HEK293T (cell line): ENCODE measurements around the gene BICC1.

Experiments used
- CTCF ChIA-PET: fragments of 350-600 bp; formaldehyde crosslinking; extraction: SDS; loops from one replicate; lab custom pipeline; 2021; ENCODE audit warnings: antibody characterized with exemption, inconsistent platforms; lab: Yijun Ruan, JAX
- POLR2A ChIA-PET: fragments of 350-600 bp; formaldehyde crosslinking; extraction: SDS; loops from one replicate; lab custom pipeline; 2020; ENCODE audit warnings: antibody characterized with exemption, inconsistent platforms; lab: Yijun Ruan, JAX
- DNase-seq: peaks from one replicate; pipeline ENCODE4 v3.0.0; 2012; ENCODE audit warnings: mixed read lengths; ENCODE audit errors: extremely low spot score
- ARNT ChIP-seq: fragments of 450-650 bp; IDR thresholded peaks from 2 replicates; pipeline ENCODE4 v1.6.1; 2017; ENCODE audit warnings: mild to moderate bottlenecking
- BHLHE40 ChIP-seq: fragments of 450-650 bp; IDR thresholded peaks from 2 replicates; pipeline ENCODE4 v1.6.1; 2016; ENCODE audit warnings: mild to moderate bottlenecking, moderate library complexity, borderline replicate concordance
- CTBP1 ChIP-seq: fragments of 450-650 bp; IDR thresholded peaks from 2 replicates; pipeline ENCODE4 v1.6.1; 2016; ENCODE audit warnings: borderline replicate concordance
- ELF4 ChIP-seq: fragments of 450-650 bp; IDR thresholded peaks from 2 replicates; pipeline ENCODE4 v1.6.1; 2017; ENCODE audit warnings: antibody characterized with exemption
- FOXA1 ChIP-seq: fragments of 450-650 bp; IDR thresholded peaks from 2 replicates; pipeline ENCODE4 v1.6.1; 2016; ENCODE audit warnings: mild to moderate bottlenecking
- FOXK2 ChIP-seq: fragments of 450-650 bp; IDR thresholded peaks from 2 replicates; pipeline ENCODE4 v1.6.1; 2016; ENCODE audit warnings: mild to moderate bottlenecking
- FOXM1 ChIP-seq: fragments of 450-650 bp; IDR thresholded peaks from 2 replicates; pipeline ENCODE4 v1.6.1; 2017; ENCODE audit warnings: mild to moderate bottlenecking, borderline replicate concordance
- HDGF ChIP-seq: fragments of 450-650 bp; IDR thresholded peaks from 2 replicates; pipeline ENCODE4 v1.6.1; 2017; ENCODE audit warnings: antibody characterized with exemption, borderline replicate concordance
- L3MBTL2 ChIP-seq: fragments of 450-650 bp; conservative IDR thresholded peaks from 2 replicates; pipeline ENCODE4 v1.6.1; 2016; ENCODE audit warnings: mild to moderate bottlenecking
- LEF1 ChIP-seq: fragments of 450-650 bp; IDR thresholded peaks from 2 replicates; pipeline ENCODE4 v1.6.1; 2017; ENCODE audit warnings: mild to moderate bottlenecking, borderline replicate concordance
- NFRKB ChIP-seq: fragments of 450-650 bp; IDR thresholded peaks from 2 replicates; pipeline ENCODE4 v1.6.1; 2016; ENCODE audit warnings: mild to moderate bottlenecking, moderate library complexity
- SP1 ChIP-seq: fragments of 450-650 bp; IDR thresholded peaks from 2 replicates; pipeline ENCODE4 v1.6.1; 2017
- SUZ12 ChIP-seq: fragments of 450-650 bp; IDR thresholded peaks from 2 replicates; pipeline ENCODE4 v1.6.1; 2016; ENCODE audit warnings: mild to moderate bottlenecking
- TARDBP ChIP-seq: fragments of 450-650 bp; IDR thresholded peaks from 2 replicates; pipeline ENCODE4 v1.6.1; 2016
- ZNF384 ChIP-seq: fragments of 450-650 bp; IDR thresholded peaks from 2 replicates; pipeline ENCODE4 v1.6.1; 2016
- TF ChIP-seq, protein P1 (sequence below): fragments of 450-650 bp; IDR thresholded peaks from 2 replicates; pipeline ENCODE4 v1.6.1; 2016

The BICC1 gene

GRCh38 chr10:58576751-58577436 lies 64.2 kb downstream of the BICC1 start:
- TF ChIP-seq NFRKB: no peak
- no peak for TF ChIP-seq L3MBTL2
- TF ChIP-seq, protein P1, sequence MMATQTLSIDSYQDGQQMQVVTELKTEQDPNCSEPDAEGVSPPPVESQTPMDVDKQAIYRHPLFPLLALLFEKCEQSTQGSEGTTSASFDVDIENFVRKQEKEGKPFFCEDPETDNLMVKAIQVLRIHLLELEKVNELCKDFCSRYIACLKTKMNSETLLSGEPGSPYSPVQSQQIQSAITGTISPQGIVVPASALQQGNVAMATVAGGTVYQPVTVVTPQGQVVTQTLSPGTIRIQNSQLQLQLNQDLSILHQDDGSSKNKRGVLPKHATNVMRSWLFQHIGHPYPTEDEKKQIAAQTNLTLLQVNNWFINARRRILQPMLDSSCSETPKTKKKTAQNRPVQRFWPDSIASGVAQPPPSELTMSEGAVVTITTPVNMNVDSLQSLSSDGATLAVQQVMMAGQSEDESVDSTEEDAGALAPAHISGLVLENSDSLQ: no peak
- TF ChIP-seq FOXA1: no peak
- no peak for TF ChIP-seq HDGF
- DNase-seq: no peak
- ChIA-PET CTCF (no interaction called here), POLR2A (no interaction called here)

DNA sequence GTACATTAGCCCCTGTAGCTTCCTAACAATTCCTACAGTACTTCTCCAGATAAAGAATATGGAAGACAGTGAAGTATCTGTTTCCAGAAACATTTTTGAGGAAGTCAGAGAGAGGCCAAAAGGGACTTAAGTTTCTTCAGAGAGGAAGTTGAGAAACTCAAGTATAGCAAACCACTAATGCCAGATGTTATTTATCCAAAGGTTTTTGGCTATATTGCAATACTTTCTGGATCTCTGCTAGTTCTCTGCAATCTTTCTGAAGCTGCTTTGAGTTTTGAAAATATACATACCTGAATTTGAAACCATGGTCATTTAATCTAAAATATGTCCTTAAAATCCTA lies 64.7 kb downstream of the BICC1 start:
- TF ChIP-seq, protein P1: no peak
- TF ChIP-seq NFRKB: no peak
- TF ChIP-seq CTBP1: no peak
- TF ChIP-seq BHLHE40: no peak
- TF ChIP-seq ZNF384: no peak
- no peak for TF ChIP-seq L3MBTL2
- TF ChIP-seq FOXA1: no peak
- TF ChIP-seq HDGF: no peak
- TF ChIP-seq LEF1: no peak
- no peak for TF ChIP-seq ELF4
- no peak for TF ChIP-seq SP1
- no peak for TF ChIP-seq FOXM1
- DNase-seq: no peak
- CTCF ChIA-PET: no interaction called here
- POLR2A ChIA-PET: no interaction called here

GRCh38 chr10:58578366-58578765 lies 65.7 kb downstream of the BICC1 start:
- DNase-seq: no peak
- ChIA-PET CTCF (no interaction called here), POLR2A (no interaction called here)
- no peak for TF ChIP-seq FOXA1
- TF ChIP-seq FOXK2: no peak
- TF ChIP-seq CTBP1: no peak
- no peak for TF ChIP-seq ZNF384
- TF ChIP-seq LEF1: no peak
- no peak for TF ChIP-seq ARNT
- no peak for TF ChIP-seq BHLHE40

- no peak for TF ChIP-seq SP1
- no peak for TF ChIP-seq HDGF
- TF ChIP-seq, protein P1: no peak
- TF ChIP-seq LEF1: no peak
- no peak for TF ChIP-seq CTBP1
- TF ChIP-seq FOXM1: no peak
- no peak for TF ChIP-seq NFRKB
- CTCF ChIA-PET: interaction anchor here (0.6 kb wide), 1 partner anchor 1754 kb away, joined by 3 read pairs; no protein-coding TSS in a partner anchor
- POLR2A ChIA-PET: no interaction called here
- no peak for DNase-seq
Measured at GRCh38 chr10:58579011-58579655, 66.5 kb downstream of the BICC1 start.

- no peak for DNase-seq
- ChIA-PET POLR2A (no interaction called here), CTCF (no interaction called here)
- TF ChIP-seq NFRKB (no peak), ARNT (no peak), BHLHE40 (no peak), CTBP1 (no peak), ELF4 (no peak), ZNF384 (no peak), FOXA1 (no peak), TARDBP (no peak), L3MBTL2 (no peak), SP1 (no peak), LEF1 (no peak), FOXM1 (no peak), HDGF (no peak), FOXK2 (no peak), SUZ12 (no peak)
- TF ChIP-seq, protein P1: no peak
Measured at GRCh38 chr10:58582045-58582444, 69.4 kb downstream of the BICC1 start.

DNA sequence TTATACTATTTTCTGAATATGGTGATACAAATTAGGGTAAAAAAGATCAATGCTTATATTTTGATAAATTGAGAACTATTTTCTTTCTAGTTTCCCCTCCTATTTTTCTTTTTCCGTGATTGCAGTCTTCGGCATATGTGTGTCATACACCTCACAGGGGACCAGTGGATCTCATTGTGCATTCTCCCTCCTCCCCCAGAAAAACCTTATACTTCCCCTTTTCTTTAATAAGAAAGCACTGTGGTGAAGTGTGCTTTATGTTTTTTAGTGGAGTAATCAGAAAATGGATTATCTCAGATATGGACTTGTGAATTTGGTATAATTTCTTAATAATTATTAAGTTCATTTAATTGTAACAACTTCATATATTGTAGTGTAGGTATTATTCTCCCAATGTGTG lies 72.8 kb downstream of the BICC1 start:
- no peak for DNase-seq
- no peak for TF ChIP-seq SUZ12
- no peak for TF ChIP-seq TARDBP
- no peak for TF ChIP-seq FOXA1
- TF ChIP-seq SP1: no peak
- TF ChIP-seq NFRKB: no peak
- no peak for TF ChIP-seq ELF4
- TF ChIP-seq FOXM1: no peak
- no peak for TF ChIP-seq ARNT
- no peak for TF ChIP-seq FOXK2
- TF ChIP-seq ZNF384: no peak
- TF ChIP-seq L3MBTL2: no peak
- TF ChIP-seq BHLHE40: no peak
- TF ChIP-seq CTBP1: no peak
- TF ChIP-seq, protein P1: no peak
- no peak for TF ChIP-seq LEF1
- TF ChIP-seq HDGF: no peak
- ChIA-PET POLR2A (no interaction called here), CTCF (no interaction called here)
